SK-N-SH (cell line): ENCODE measurements around the gene EIF2B5. TPM values are rescaled to one million over a fixed set of nuclear protein-coding genes. Genes with fewer than 3 reads are reported as not detected.

Experiments
- CTCF ChIA-PET: fragments of 300-600, 350-600 bp; formaldehyde crosslinking; extraction: SDS; loops from one replicate; lab custom pipeline; 2021; lab: Yijun Ruan, JAX
- POLR2A ChIA-PET: fragments of 350-600 bp; sonication (Branson Sonifier 250); formaldehyde crosslinking; extraction: SDS; loops from one replicate; lab custom pipeline; 2020; ENCODE audit warnings: antibody characterized with exemption, inconsistent platforms; lab: Yijun Ruan, JAX
- DNase-seq: peaks from one replicate; pipeline ENCODE4 v3.0.0; 2012
- H2AFZ ChIP-seq: fragments of 200-600 bp; sonication (generic); 2 replicates; pipeline ENCODE4 v1.8.1; 2016; ENCODE audit warnings: antibody characterized with exemption, mild to moderate bottlenecking, low read depth
- H3F3A ChIP-seq: fragments of 200-600 bp; sonication (generic); replicated peaks from 2 replicates; pipeline ENCODE3; 2016; ENCODE audit warnings: antibody characterized with exemption, mild to moderate bottlenecking; ENCODE audit not compliant: insufficient read depth
- H3K27ac ChIP-seq, 2 experiments: fragments of 200-500 bp in 1 of 2; fragments of 200-600 bp in 1 of 2; sonication (Bioruptor generic) in 1 of 2; sonication (generic), shearing (Covaris generic) in 1 of 2; 2 replicates each; pipeline versions ENCODE4 v1.5.1 to v1.6.1; 2014 to 2016; ENCODE audit warnings: low read depth in 2 of 2, inconsistent platforms in 1 of 2, low read length in 1 of 2, mild to moderate bottlenecking in 1 of 2, mixed read lengths in 1 of 2
- H3K27me3 ChIP-seq: fragments of 200-600 bp; sonication (generic), shearing (Covaris generic); 2 replicates; pipeline ENCODE4 v1.6.1; 2016; ENCODE audit warnings: mixed run types; ENCODE audit not compliant: insufficient read depth
- H3K36me3 ChIP-seq, 2 experiments: fragments of 200-500 bp in 1 of 2; fragments of 200-600 bp in 1 of 2; sonication (Bioruptor generic) in 1 of 2; sonication (generic) in 1 of 2; replicated peaks in 1 of 2; 2 replicates each; pipeline versions ENCODE3 to v1.5.1; 2014 to 2016; ENCODE audit warnings: low read length in 1 of 2, mild to moderate bottlenecking in 1 of 2; ENCODE audit not compliant: insufficient read depth in 2 of 2, control insufficient read depth in 1 of 2
- H3K4me1 ChIP-seq, 2 experiments: fragments of 200-500 bp in 1 of 2; fragments of 200-600 bp in 1 of 2; sonication (Bioruptor generic) in 1 of 2; sonication (generic), shearing (Covaris generic) in 1 of 2; 2 replicates each; pipeline versions ENCODE4 v1.5.1 to v1.6.1; 2014 to 2016; ENCODE audit warnings: low read depth in 1 of 2, low read length in 1 of 2, mixed run types in 1 of 2; ENCODE audit not compliant: insufficient read depth in 2 of 2, control insufficient read depth in 1 of 2
- H3K4me2 ChIP-seq: fragments of 200-600 bp; sonication (generic), shearing (Covaris generic); 2 replicates; pipeline ENCODE4 v1.6.1; 2017; ENCODE audit warnings: mixed run types
- H3K4me3 ChIP-seq, 2 experiments: fragments of 200-500 bp in 1 of 2; fragments of 200-600 bp in 1 of 2; sonication (Bioruptor generic) in 1 of 2; sonication (generic), shearing (Covaris generic) in 1 of 2; 2 replicates each; pipeline versions ENCODE4 v1.5.1 to v1.8.1; 2014 to 2016; ENCODE audit warnings: low read depth in 2 of 2, inconsistent platforms in 1 of 2, low read length in 1 of 2, mild to moderate bottlenecking in 1 of 2, mixed read lengths in 1 of 2, moderate library complexity in 1 of 2
- H3K79me2 ChIP-seq: fragments of 200-600 bp; sonication (generic); 2 replicates; pipeline ENCODE4 v1.8.1; 2017; ENCODE audit warnings: mild to moderate bottlenecking; ENCODE audit not compliant: insufficient read depth
- H3K9ac ChIP-seq: fragments of 200-600 bp; sonication (generic); 2 replicates; pipeline ENCODE4 v1.6.1; 2017; ENCODE audit warnings: mixed run types
- H3K9me2 ChIP-seq: fragments of 200-600 bp; sonication (generic); 2 replicates; pipeline ENCODE4 v1.6.1; 2017; ENCODE audit warnings: mixed run types
- H3K9me3 ChIP-seq: fragments of 200-600 bp; sonication (generic); 2 replicates; pipeline ENCODE4 v1.6.1; 2017; ENCODE audit warnings: mixed run types, mild to moderate bottlenecking, moderate library complexity
- H4K20me1 ChIP-seq: fragments of 200-600 bp; sonication (generic); 2 replicates; pipeline ENCODE4 v1.6.1; 2017; ENCODE audit warnings: mild to moderate bottlenecking, mixed run types; ENCODE audit not compliant: insufficient read depth
- ELF1 ChIP-seq: IDR thresholded peaks from 2 replicates; pipeline ENCODE4 v1.4.0; 2012
- EP300 ChIP-seq, 2 experiments: IDR thresholded peaks; 2 replicates each; pipeline versions ENCODE4 v1.4.0 to v1.6.1; 2012; ENCODE audit warnings: borderline replicate concordance in 1 of 2, low read depth in 1 of 2, low read length in 1 of 2
- FOSL2 ChIP-seq: IDR thresholded peaks from 2 replicates; pipeline ENCODE4 v1.4.0; 2012; ENCODE audit warnings: low read depth, mild to moderate bottlenecking, moderate library complexity, borderline replicate concordance
- GATA2 ChIP-seq: sonication (generic); formaldehyde crosslinking; IDR thresholded peaks from 2 replicates; pipeline ENCODE4 v1.5.0; 2020; ENCODE audit warnings: mild to moderate bottlenecking, missing genetic modification reagents
- MXI1 ChIP-seq: IDR thresholded peaks from 2 replicates; pipeline ENCODE4 v1.6.1; 2012; ENCODE audit warnings: mild to moderate bottlenecking, low read depth, low read length, improper control_type of control experiment
- POLR2AphosphoS5 ChIP-seq: IDR thresholded peaks from 2 replicates; pipeline ENCODE4 v1.6.1; 2012; ENCODE audit warnings: low read depth, low read length
- RAD21 ChIP-seq: IDR thresholded peaks from 2 replicates; pipeline ENCODE4 v1.6.1; 2012; ENCODE audit warnings: mild to moderate bottlenecking, low read length
- RCOR1 ChIP-seq: fragments of 150-350 bp; IDR thresholded peaks from 2 replicates; pipeline ENCODE4 v1.6.1; 2017; ENCODE audit warnings: antibody characterized with exemption, low read length
- TCF12 ChIP-seq: IDR thresholded peaks from 2 replicates; pipeline ENCODE4 v1.4.0; 2012
- TEAD4 ChIP-seq: IDR thresholded peaks from 2 replicates; pipeline ENCODE4 v1.4.0; 2012; ENCODE audit warnings: mild to moderate bottlenecking, borderline replicate concordance; ENCODE audit not compliant: insufficient read depth
- YY1 ChIP-seq: IDR thresholded peaks from 2 replicates; pipeline ENCODE4 v1.4.0; 2012; ENCODE audit warnings: low read depth, mild to moderate bottlenecking
- WGBS: methylation state at CpG from one replicate; pipeline ENCODE4 v1.1.6; 2017; ENCODE audit warnings: low lambda C conversion rate; 5-methylcytosine and 5-hydroxymethylcytosine counted together
- polyA plus RNA-seq, 3 experiments: library from polyadenylated mRNA; depleted of rRNA; stranded (reverse); fragments of >200 nt; gene quantifications; 2 replicates each; pipeline ENCODE4 v1.2.3, GENCODE V29; 2012
- TF ChIP-seq, protein P1 (sequence below): IDR thresholded peaks from 2 replicates; pipeline ENCODE4; 2012
- TF ChIP-seq, protein P2 (sequence below): fragments of 150-350 bp; IDR thresholded peaks from 2 replicates; pipeline ENCODE4 v1.6.1; 2017; ENCODE audit warnings: antibody characterized with exemption, low read length, low read depth, borderline replicate concordance
- TF ChIP-seq, protein P3 (sequence below): IDR thresholded peaks from 2 replicates; pipeline ENCODE4 v1.4.0; 2012; ENCODE audit warnings: low read depth, borderline replicate concordance
- TF ChIP-seq, protein P4 (sequence below): IDR thresholded peaks from 2 replicates; pipeline ENCODE4 v1.6.1; 2012; ENCODE audit warnings: mild to moderate bottlenecking, low read depth, low read length, moderate library complexity
- TF ChIP-seq, protein P5 (sequence below): fragments of 200-600 bp; sonication (generic); IDR thresholded peaks from 2 replicates; pipeline ENCODE4 v1.6.1; 2017; ENCODE audit warnings: antibody characterized with exemption, mild to moderate bottlenecking, moderate library complexity

Gene EIF2B5
- polyA plus RNA-seq, 1 of the 3 experiments (the other 2 are of a cell fraction): 46.8 TPM

DNA sequence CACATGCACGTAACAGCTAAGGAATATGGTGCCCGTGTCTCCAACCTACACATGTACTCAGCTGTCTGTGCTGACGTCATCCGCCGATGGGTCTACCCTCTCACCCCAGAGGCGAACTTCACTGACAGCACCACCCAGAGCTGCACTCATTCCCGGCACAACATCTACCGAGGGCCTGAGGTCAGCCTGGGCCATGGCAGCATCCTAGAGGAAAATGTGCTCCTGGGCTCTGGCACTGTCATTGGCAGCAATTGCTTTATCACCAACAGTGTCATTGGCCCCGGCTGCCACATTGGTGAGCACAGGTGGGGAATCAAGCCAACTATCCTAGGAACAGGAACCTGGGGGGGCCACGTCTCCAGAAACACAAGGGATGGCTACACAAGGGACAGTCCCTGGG, 5.3 kb downstream of the EIF2B5 start:
- Histone ChIP-seq H3K79me2 (peaks cover 60% of the 10 kb centered on the region), H3K36me3 (peaks cover 37 to 63% of the 10 kb centered on the region in 2 experiments), H3K27me3 (no peaks in the 10 kb centered on the region), H3K4me1 (peaks cover 0 to 8% of the 10 kb centered on the region in 2 experiments; a peak in 1 of 4 replicates), H4K20me1 (no peaks in the 10 kb centered on the region), H3K9ac (no peak overlapping the region), H3F3A (no peaks in the 10 kb centered on the region), H3K9me2 (no peaks in the 10 kb centered on the region), H3K4me2 (no peak overlapping the region), H3K4me3 (no peak overlapping the region), H3K27ac (no peak overlapping the region), H2AFZ (no peak overlapping the region), H3K9me3 (no peaks in the 10 kb centered on the region)
- TF ChIP-seq EP300 (IDR thresholded peaks at IDR 0.05; ENCODE audit: borderline replicate concordance in 1 of 2, low read depth in 1 of 2, low read length in 1 of 2) (no peak), RCOR1 (no peak), YY1 (no peak), POLR2AphosphoS5 (no peak), TEAD4 (no peak), RAD21 (no peak), FOSL2 (no peak), TCF12 (no peak), MXI1 (no peak), GATA2 (CRISPR knock-in tag) (no peak), ELF1 (no peak)
- TF ChIP-seq, protein P1, sequence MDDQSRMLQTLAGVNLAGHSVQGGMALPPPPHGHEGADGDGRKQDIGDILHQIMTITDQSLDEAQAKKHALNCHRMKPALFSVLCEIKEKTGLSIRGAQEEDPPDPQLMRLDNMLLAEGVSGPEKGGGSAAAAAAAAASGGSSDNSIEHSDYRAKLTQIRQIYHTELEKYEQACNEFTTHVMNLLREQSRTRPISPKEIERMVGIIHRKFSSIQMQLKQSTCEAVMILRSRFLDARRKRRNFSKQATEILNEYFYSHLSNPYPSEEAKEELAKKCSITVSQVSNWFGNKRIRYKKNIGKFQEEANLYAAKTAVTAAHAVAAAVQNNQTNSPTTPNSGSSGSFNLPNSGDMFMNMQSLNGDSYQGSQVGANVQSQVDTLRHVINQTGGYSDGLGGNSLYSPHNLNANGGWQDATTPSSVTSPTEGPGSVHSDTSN: no peak
- TF ChIP-seq, protein P2, sequence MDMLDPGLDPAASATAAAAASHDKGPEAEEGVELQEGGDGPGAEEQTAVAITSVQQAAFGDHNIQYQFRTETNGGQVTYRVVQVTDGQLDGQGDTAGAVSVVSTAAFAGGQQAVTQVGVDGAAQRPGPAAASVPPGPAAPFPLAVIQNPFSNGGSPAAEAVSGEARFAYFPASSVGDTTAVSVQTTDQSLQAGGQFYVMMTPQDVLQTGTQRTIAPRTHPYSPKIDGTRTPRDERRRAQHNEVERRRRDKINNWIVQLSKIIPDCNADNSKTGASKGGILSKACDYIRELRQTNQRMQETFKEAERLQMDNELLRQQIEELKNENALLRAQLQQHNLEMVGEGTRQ: no peak
- TF ChIP-seq, protein P3, sequence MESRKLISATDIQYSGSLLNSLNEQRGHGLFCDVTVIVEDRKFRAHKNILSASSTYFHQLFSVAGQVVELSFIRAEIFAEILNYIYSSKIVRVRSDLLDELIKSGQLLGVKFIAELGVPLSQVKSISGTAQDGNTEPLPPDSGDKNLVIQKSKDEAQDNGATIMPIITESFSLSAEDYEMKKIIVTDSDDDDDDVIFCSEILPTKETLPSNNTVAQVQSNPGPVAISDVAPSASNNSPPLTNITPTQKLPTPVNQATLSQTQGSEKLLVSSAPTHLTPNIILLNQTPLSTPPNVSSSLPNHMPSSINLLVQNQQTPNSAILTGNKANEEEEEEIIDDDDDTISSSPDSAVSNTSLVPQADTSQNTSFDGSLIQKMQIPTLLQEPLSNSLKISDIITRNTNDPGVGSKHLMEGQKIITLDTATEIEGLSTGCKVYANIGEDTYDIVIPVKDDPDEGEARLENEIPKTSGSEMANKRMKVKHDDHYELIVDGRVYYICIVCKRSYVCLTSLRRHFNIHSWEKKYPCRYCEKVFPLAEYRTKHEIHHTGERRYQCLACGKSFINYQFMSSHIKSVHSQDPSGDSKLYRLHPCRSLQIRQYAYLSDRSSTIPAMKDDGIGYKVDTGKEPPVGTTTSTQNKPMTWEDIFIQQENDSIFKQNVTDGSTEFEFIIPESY: no peak
- WGBS: 96% methylated on average over 10 of the region's 10 CpGs
- ChIA-PET CTCF (no interaction called here), POLR2A (no interaction called here)
- no peak for DNase-seq

DNA sequence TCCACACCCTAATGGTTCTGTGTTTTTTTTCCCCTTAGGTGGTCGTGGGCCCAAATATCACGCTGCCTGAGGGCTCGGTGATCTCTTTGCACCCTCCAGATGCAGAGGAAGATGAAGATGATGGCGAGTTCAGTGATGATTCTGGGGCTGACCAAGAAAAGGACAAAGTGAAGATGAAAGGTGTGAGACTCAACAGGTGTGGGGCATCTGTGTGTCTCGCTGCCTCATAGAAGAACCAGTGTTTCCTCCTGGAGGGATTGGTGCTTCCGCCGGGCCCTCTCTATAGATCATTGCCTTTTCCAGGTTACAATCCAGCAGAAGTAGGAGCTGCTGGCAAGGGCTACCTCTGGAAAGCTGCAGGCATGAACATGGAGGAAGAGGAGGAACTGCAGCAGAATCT, 7.0 kb downstream of the EIF2B5 start:
- POLR2A ChIA-PET: no interaction called here
- H3K4me1 ChIP-seq: peaks cover 0 to 2% of the 10 kb centered on the region in 2 experiments; a peak in 1 of 4 replicates
- H3K9me3 ChIP-seq: no peaks in the 10 kb centered on the region
- no peak overlapping the region for H2AFZ ChIP-seq
- no peak overlapping the region for H3K4me2 ChIP-seq
- CTCF ChIA-PET: interaction anchor here (1.3 kb wide), 1 partner anchor 108 kb away, joined by 5 read pairs; the partner anchor contains the start of gene EEF1AKMT4
- H3F3A ChIP-seq: no peaks in the 10 kb centered on the region
- H3K9me2 ChIP-seq: no peaks in the 10 kb centered on the region
- H3K36me3 ChIP-seq: peaks cover 43 to 68% of the 10 kb centered on the region in 2 experiments
- H3K9ac ChIP-seq: no peak overlapping the region
- H3K27ac ChIP-seq: no peak overlapping the region
- whole genome bisulfite sequencing: 95% methylated on average over 7 of the region's 7 CpGs
- peaks cover 43% of the 10 kb centered on the region for H3K79me2 ChIP-seq
- H3K4me3 ChIP-seq: no peak overlapping the region
- no peaks in the 10 kb centered on the region for H4K20me1 ChIP-seq
- no peaks in the 10 kb centered on the region for H3K27me3 ChIP-seq
- DNase-seq: no peak
- TF ChIP-seq, protein P1: no peak
- TF ChIP-seq FOSL2 (no peak), ELF1 (no peak), MXI1 (no peak), TEAD4 (no peak)
- TF ChIP-seq, protein P4, sequence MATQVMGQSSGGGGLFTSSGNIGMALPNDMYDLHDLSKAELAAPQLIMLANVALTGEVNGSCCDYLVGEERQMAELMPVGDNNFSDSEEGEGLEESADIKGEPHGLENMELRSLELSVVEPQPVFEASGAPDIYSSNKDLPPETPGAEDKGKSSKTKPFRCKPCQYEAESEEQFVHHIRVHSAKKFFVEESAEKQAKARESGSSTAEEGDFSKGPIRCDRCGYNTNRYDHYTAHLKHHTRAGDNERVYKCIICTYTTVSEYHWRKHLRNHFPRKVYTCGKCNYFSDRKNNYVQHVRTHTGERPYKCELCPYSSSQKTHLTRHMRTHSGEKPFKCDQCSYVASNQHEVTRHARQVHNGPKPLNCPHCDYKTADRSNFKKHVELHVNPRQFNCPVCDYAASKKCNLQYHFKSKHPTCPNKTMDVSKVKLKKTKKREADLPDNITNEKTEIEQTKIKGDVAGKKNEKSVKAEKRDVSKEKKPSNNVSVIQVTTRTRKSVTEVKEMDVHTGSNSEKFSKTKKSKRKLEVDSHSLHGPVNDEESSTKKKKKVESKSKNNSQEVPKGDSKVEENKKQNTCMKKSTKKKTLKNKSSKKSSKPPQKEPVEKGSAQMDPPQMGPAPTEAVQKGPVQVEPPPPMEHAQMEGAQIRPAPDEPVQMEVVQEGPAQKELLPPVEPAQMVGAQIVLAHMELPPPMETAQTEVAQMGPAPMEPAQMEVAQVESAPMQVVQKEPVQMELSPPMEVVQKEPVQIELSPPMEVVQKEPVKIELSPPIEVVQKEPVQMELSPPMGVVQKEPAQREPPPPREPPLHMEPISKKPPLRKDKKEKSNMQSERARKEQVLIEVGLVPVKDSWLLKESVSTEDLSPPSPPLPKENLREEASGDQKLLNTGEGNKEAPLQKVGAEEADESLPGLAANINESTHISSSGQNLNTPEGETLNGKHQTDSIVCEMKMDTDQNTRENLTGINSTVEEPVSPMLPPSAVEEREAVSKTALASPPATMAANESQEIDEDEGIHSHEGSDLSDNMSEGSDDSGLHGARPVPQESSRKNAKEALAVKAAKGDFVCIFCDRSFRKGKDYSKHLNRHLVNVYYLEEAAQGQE: no peak
- TF ChIP-seq, protein P5, sequence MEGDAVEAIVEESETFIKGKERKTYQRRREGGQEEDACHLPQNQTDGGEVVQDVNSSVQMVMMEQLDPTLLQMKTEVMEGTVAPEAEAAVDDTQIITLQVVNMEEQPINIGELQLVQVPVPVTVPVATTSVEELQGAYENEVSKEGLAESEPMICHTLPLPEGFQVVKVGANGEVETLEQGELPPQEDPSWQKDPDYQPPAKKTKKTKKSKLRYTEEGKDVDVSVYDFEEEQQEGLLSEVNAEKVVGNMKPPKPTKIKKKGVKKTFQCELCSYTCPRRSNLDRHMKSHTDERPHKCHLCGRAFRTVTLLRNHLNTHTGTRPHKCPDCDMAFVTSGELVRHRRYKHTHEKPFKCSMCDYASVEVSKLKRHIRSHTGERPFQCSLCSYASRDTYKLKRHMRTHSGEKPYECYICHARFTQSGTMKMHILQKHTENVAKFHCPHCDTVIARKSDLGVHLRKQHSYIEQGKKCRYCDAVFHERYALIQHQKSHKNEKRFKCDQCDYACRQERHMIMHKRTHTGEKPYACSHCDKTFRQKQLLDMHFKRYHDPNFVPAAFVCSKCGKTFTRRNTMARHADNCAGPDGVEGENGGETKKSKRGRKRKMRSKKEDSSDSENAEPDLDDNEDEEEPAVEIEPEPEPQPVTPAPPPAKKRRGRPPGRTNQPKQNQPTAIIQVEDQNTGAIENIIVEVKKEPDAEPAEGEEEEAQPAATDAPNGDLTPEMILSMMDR: no peak
